ENCODE data around the gene ESRRG. TPM values are rescaled to one million over a fixed set of nuclear protein-coding genes. Genes with fewer than 3 reads are reported as not detected.

The ESRRG gene
- total RNA-seq, 6 experiments from 2014 or later, result 0.05 TPM; not detected in 5

- Mint-ChIP-seq H3K9me3 (no peaks in the 10 kb centered on the region), H3K4me1 (ENCODE audit: low read depth) (no peaks in the 10 kb centered on the region), H3K4me3 (no peak overlapping the region), H3K36me3 (ENCODE audit: low read depth) (no peaks in the 10 kb centered on the region), H3K27me3 (ENCODE audit: insufficient read depth) (no peaks in the 10 kb centered on the region; the same call in 1 of the 2 replicates), H3K27ac (no peak overlapping the region)
- no peak for DNase-seq
- TF ChIP-seq, protein P1, sequence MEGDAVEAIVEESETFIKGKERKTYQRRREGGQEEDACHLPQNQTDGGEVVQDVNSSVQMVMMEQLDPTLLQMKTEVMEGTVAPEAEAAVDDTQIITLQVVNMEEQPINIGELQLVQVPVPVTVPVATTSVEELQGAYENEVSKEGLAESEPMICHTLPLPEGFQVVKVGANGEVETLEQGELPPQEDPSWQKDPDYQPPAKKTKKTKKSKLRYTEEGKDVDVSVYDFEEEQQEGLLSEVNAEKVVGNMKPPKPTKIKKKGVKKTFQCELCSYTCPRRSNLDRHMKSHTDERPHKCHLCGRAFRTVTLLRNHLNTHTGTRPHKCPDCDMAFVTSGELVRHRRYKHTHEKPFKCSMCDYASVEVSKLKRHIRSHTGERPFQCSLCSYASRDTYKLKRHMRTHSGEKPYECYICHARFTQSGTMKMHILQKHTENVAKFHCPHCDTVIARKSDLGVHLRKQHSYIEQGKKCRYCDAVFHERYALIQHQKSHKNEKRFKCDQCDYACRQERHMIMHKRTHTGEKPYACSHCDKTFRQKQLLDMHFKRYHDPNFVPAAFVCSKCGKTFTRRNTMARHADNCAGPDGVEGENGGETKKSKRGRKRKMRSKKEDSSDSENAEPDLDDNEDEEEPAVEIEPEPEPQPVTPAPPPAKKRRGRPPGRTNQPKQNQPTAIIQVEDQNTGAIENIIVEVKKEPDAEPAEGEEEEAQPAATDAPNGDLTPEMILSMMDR (IDR thresholded peaks at IDR 0.05), result no peak
Measured at GRCh38 chr1:216740331-216740730, 17.1 kb upstream of the ESRRG start.

GRCh38 chr1:216739793-216740192, 16.6 kb upstream of the ESRRG start:
- H3K27ac Mint-ChIP-seq, result no peak overlapping the region
- TF ChIP-seq, protein P1 (IDR thresholded peaks at IDR 0.05), result no peak
- no peaks in the 10 kb centered on the region; the same call in 1 of the 2 replicates for H3K27me3 Mint-ChIP-seq (ENCODE audit: insufficient read depth)
- no peak overlapping the region for H3K4me3 Mint-ChIP-seq
- no peaks in the 10 kb centered on the region for H3K9me3 Mint-ChIP-seq
- no peak for DNase-seq
- H3K36me3 Mint-ChIP-seq (ENCODE audit: low read depth), result no peaks in the 10 kb centered on the region
- no peaks in the 10 kb centered on the region for H3K4me1 Mint-ChIP-seq (ENCODE audit: low read depth)

GRCh38 chr1:216732121-216732520, 8.9 kb upstream of the ESRRG start:
- H3K27me3 Mint-ChIP-seq (ENCODE audit: insufficient read depth), result peaks cover 3% of the 10 kb centered on the region; the same call in 1 of the 2 replicates
- no peaks in the 10 kb centered on the region for H3K4me1 Mint-ChIP-seq (ENCODE audit: low read depth)
- no peak overlapping the region for H3K4me3 Mint-ChIP-seq
- TF ChIP-seq, protein P1 (IDR thresholded peaks at IDR 0.05), result no peak
- H3K27ac Mint-ChIP-seq, result no peak overlapping the region
- no peaks in the 10 kb centered on the region for H3K36me3 Mint-ChIP-seq (ENCODE audit: low read depth)
- no peaks in the 10 kb centered on the region; the same call in 1 of the 2 replicates for H3K9me3 Mint-ChIP-seq
- DNase-seq, result no peak

GRCh38 chr1:216731562-216731961, 8.3 kb upstream of the ESRRG start:
- Mint-ChIP-seq H3K36me3 (ENCODE audit: low read depth) (no peaks in the 10 kb centered on the region), H3K4me1 (ENCODE audit: low read depth) (no peaks in the 10 kb centered on the region), H3K9me3 (no peaks in the 10 kb centered on the region; the same call in 1 of the 2 replicates), H3K4me3 (no peak overlapping the region), H3K27ac (no peak overlapping the region), H3K27me3 (ENCODE audit: insufficient read depth) (peaks cover 3% of the 10 kb centered on the region; the same call in 1 of the 2 replicates)
- DNase-seq, result no peak
- TF ChIP-seq, protein P1 (IDR thresholded peaks at IDR 0.05), result no peak

DNA sequence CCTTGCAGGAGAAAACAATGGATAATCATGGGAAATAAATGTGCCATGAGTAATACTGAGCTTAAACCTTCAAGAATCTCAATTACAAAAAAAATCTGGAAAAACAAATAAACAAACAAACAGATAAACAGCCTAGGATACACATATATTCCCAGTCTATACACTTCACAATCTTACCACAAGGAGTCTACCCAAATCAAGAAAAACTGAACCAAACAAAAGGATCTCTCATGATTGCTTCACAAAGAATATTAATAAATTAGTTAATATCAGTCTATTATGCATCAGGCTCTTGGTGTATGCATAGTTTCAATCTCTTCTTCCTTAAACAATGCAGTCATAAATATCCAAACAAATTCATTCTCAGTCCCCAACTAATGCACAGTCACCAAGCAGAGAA, 3.2 kb upstream of the ESRRG start:
- no peaks in the 10 kb centered on the region for H3K36me3 Mint-ChIP-seq (ENCODE audit: low read depth)
- no peak overlapping the region for H3K4me3 Mint-ChIP-seq
- no peaks in the 10 kb centered on the region; the same call in 1 of the 2 replicates for H3K9me3 Mint-ChIP-seq
- H3K4me1 Mint-ChIP-seq (ENCODE audit: low read depth), result peaks cover 12% of the 10 kb centered on the region; the same call in 1 of the 2 replicates
- H3K27ac Mint-ChIP-seq, result no peak overlapping the region
- peaks cover 7% of the 10 kb centered on the region for H3K27me3 Mint-ChIP-seq (ENCODE audit: insufficient read depth)
- no peak for DNase-seq
- TF ChIP-seq, protein P1 (IDR thresholded peaks at IDR 0.05), result peak; percentile 50

GRCh38 chr1:216722821-216723220, 408 bp downstream of the ESRRG start:
- TF ChIP-seq, protein P1 (IDR thresholded peaks at IDR 0.05), result no peak
- peaks cover 7% of the 10 kb centered on the region for H3K27me3 Mint-ChIP-seq (ENCODE audit: insufficient read depth)
- no peak overlapping the region for H3K27ac Mint-ChIP-seq
- peak overlapping the region; percentile 68 for H3K4me3 Mint-ChIP-seq
- no peak for DNase-seq
- H3K36me3 Mint-ChIP-seq (ENCODE audit: low read depth), result no peaks in the 10 kb centered on the region
- H3K4me1 Mint-ChIP-seq (ENCODE audit: low read depth), result peaks cover 12% of the 10 kb centered on the region; the same call in 1 of the 2 replicates
- H3K9me3 Mint-ChIP-seq, result no peaks in the 10 kb centered on the region
